ENCODE data around the gene STK38.

DNA sequence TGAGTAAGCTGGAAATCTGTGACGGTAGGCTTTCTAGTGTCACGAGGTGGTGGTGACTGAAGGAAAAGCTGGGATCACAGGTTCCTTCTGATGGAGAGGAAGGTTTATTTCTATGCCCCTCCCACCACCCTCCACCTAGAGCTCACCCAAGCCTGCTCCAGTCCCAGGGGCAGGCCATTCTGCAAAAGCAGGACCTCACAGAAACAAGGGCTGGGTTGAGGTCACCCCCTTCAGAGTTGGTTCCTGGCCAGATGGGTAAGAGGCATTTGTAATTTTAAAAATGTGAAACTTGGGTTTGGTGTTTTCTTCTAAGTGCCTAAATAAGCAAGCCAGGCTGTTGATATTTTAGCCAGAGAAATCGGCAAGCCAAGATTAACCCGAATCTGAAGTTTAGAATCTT lies 57.9 kb downstream of the STK38 start:
- no peak for TF ChIP-seq EZH2phosphoT487 (IDR thresholded peaks at IDR 0.05; ENCODE audit: borderline replicate concordance, low read depth, low read length)
- TF ChIP-seq, protein P1, sequence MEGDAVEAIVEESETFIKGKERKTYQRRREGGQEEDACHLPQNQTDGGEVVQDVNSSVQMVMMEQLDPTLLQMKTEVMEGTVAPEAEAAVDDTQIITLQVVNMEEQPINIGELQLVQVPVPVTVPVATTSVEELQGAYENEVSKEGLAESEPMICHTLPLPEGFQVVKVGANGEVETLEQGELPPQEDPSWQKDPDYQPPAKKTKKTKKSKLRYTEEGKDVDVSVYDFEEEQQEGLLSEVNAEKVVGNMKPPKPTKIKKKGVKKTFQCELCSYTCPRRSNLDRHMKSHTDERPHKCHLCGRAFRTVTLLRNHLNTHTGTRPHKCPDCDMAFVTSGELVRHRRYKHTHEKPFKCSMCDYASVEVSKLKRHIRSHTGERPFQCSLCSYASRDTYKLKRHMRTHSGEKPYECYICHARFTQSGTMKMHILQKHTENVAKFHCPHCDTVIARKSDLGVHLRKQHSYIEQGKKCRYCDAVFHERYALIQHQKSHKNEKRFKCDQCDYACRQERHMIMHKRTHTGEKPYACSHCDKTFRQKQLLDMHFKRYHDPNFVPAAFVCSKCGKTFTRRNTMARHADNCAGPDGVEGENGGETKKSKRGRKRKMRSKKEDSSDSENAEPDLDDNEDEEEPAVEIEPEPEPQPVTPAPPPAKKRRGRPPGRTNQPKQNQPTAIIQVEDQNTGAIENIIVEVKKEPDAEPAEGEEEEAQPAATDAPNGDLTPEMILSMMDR (conservative IDR thresholded peaks at IDR 0.05; ENCODE audit: low read length): no peak
